HK-2 (cell line): Measurements from ENCODE around the gene AFF1.
"Not testable (repeated sequence)": the region's sequence is repeated elsewhere in the genome, so short reads cannot be mapped to it uniquely, and the experiment has no call there.

Experiments used
- DNase-seq: peaks from one replicate; pipeline ENCODE4 v3.0.0-alpha.2; 2018; ENCODE audit not compliant: unreplicated experiment

The AFF1 gene

DNA sequence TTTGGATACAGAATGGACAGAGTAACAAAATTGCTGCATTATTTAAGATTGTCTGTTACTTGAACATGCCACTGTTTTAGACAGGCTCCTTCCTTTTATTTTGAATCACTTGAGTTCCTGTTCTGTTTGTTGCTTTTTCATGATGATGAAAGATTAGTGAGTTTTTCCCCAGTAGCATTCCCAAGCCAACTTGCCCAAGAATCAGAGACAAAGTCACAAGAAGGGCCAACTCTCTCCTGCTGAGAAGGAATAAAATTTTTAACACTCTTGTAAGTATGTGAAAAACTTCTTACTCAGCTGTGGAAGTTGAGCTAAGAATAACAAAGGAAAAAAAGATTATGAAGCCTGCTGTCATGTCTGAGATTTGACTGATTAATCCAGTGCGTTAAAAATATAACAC, 181.4 kb downstream of the AFF1 start:
- no peak for DNase-seq

DNA sequence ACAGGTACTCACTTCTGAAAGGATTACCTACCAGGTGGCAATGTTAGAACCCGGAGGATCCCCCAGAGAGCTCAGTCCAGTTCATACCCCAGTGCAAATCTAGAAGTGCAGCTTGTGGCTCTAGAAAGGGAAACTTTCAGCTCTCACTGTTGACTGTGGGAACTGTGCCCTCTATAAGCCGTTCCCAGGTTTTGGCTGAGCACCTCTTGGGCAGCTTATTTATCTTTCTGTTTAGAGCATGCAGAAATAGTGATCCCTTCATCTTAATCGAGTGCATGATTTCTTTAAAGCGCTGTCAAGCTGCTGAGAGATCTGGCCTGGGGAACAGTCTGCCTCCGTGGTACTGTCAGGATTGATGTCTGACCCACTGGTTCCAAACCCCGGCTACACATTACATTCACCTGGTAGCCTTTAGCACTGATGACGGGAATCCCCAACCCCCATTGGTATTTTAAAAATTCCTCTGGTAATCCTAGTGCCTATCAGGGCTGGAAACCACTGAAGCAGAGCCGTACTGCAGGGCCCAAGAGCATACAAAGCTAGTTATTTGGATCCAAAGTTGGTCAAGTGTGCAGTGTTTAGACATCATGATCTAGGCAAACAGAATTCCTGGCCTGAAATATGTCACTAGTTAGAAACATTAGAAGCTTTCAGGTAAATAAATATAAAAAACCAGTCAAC, 182.4 kb downstream of the AFF1 start:
- DNase-seq = peak; percentile 78

DNA sequence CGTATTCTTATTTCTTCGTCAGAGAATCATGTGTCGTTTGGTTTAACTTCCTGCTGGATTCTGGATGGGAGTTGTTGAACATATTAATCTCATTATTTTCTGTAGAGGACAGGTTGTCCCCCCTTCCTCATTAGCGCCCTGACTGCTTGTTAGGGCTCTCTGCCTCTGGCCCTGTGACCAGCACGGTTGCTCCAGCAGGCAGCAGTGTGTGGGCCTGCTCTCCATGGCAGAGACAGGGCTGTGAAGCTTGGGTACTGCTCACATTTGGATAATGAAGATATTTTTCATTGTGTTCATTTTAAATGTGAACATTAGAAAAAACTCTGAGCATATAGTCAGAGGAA, 182.9 kb downstream of the AFF1 start:
- DNase-seq = peak; percentile 47

DNA sequence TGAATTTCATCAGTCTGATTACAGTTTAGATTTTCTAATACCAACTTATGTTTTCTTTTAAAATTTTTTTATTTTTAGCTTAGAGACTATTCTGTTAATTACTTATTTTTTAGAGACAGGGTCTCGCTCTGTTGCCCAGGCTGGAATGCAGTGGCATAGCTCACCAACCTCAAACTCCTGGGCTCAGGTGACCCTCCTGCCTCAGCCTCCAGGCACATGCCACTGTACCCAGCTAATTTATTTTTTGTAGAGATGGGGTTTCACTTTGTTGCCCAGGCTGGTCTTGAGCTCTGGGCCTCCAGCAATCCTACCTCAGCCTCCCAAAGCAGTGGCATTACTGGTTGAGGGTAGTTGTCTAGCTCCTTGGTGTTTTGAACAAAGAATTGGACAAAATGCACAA, 183.6 kb downstream of the AFF1 start:
- DNase-seq = peak; percentile 51

DNA sequence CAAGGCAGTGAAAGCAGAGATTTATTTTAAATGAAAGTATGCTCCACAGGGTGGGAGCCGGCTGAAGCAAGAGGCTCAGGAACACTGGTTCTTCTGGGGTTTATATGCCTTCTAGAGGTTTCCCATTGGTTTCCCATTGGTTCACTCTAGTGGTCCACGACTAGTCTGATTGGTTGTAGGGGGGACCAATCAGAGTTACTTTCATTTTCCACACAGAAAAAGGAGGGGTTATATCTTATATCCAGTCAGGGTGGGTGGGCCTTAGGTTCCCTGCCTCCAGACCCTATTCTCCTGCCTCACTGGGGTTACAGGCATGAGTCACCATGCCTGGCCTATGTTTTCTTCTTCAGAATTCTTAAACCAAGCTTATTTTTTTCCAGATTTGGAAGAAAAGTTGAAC, 184.0 kb downstream of the AFF1 start:
- DNase-seq = peak; percentile 66

DNA sequence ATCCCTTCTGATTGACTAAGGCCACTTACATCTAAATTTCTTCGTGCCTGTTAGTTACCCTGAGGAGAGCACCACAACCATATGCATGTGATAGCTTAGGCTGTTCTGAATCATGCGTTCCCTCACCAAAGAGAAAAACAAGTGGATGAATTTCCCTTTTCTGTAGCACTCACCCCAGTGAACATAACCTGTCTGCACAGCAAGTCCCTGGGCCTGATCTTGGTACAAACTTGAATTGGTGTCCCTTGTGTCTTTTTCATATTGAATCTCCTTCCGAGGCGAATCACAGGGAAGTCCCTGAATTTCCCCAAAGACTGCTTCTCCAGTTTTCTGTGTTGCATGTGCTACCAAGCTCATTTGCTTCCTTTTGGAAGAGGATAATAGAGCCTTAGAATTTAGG, 185.2 kb downstream of the AFF1 start:
- no peak for DNase-seq

DNA sequence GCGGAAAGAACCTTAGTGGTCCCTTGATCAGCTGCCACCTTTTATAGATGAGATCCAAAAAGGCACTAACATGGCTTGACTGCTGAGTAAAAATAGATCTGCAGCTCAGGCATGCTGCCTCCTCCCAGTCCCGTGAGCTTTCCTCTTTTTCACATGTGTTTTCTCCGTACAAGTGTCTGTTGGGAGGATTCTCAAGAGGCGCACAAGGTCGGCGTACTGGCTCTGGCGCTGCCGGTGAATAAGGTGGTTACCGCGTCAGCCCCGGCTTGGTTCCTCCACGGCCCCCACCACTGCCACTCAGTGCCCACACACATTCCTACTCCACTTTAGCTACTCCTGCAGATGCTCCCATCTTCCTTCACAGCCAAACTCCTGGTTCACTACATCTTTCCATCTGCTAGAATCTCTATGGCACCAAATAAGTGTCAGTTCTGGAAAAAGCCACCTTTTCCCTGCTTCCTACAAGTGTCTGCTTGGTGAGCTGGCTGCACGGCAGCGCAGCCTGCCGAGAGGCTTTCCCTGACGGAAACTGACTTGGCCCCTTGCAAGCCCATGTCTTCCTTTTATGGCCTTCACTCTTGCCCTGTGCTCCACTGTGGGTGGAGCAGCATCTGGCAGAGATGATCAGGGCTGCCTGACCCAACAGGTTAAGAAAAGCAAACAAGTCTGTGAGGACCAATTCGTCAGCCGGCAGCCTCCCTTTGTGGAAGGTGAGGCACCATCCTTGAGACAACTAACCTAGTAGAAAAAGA, 185.8 kb downstream of the AFF1 start:
- no peak for DNase-seq

DNA sequence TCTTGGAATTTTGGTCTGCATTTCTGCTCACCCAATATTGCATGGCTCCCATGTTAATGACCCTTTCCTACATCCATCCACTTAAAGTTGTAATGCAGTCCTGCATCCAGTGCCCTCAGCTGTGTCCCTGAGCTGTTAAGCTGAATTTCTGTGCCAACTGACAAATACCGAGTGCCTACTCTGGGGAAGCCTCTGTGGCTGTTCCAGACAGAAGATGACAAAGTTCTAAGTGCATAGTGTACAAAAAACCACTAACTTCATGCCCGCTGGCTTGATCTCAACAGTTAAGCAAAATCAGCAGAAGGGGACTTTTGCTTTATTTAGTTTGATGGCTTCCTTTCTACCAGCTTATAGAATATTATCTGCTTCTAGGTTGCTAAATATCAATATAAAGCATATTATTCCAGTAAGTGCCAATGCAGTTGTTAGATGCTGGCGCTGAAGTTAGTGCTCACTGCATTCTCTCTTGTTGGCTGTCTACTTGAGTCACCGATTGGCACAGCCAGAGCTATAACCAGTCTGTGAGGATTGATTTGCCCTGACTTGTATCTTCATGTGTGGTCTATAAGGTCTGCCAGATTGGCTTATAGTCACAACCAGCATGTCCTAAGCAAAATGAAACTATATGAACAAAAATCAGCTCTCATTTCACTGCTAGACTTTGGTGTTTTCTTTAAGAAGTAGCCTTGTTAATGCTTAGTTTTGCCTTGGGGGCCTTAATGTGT, 186.7 kb downstream of the AFF1 start:
- no peak for DNase-seq

DNA sequence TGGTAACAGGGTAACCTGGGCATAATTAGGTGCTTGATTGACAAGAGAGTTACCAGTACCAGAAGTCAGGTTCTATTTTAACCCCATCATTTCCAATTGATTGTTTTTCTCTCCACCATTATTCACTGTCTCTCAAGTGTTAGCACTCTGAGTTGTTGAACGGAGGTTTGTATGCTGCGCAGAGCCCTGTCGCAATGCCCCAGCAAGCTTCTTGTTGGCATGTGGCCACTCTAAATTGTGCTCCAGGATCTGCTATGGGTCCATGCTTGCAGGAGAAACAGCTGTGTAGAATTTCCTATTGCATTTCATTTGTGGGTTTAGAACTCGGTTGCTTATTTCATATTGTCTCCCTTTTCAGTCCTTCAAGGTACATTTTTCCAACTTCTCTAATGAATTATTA, 187.4 kb downstream of the AFF1 start:
- DNase-seq = no peak

DNA sequence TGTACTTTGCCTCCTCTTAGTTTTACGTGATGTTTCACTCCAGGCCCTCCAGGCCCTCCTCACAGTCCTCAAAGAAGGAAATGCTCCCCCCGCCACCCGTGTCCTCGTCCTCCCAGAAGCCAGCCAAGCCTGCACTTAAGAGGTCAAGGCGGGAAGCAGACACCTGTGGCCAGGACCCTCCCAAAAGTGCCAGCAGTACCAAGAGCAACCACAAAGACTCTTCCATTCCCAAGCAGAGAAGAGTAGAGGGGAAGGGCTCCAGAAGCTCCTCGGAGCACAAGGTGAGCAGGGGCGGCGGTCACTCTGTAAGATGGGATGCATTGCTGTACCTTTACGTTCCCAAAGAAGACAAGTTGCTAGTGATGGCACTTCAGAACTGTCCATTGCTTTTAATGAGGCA, 191.2 kb downstream of the AFF1 start:
- no peak for DNase-seq

DNA sequence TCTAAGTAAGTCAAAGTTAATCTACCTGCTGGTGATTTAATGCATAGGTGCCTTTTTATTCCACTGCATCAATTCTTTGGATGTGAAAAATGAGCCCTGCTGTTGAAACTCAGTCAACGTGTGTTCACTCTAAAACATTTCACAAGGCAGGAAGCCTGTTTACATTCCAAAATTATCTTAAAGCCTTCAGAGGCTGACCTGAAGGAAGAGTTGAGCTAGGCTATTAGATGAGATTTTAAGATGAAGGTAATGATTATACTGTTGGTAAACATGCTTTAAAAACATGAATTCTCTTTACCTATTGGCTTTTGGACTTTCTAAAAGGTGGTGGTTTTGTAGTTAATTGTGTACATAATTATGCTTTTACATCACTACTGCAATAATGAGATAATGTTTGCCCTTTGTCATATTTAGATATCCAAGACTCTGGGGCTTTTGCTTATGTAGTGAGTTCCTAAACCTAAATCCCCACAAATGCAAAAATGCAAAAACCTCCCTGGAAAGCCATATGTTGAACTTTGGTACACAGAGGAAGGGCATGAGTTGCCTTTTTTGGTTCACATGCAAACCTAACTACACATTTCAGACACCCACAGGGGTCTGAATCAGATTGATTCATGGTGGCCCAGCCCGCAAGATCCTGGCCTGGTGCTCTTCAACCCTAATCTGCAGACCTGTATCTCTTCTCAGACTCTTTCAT, 193.3 kb downstream of the AFF1 start:
- no peak for DNase-seq

DNA sequence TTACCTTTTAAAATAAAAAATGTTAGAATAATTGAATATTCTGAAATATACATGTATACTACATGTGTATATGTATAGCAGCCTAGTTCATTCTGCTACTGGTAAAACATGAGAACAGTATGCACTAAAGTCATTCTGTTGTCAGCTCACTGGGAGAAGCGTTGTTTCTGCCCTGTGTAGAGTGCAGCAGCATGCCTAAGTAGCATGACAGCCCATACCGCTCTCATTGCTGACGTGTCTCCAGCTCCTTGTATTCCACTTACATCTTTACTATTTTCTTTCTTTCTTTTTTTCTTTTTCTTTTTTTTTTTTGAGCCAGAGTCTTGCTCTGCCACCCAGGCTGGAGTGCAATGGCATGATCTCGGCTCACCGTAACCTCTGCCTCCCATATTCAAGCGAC, 194.9 kb downstream of the AFF1 start:
- DNase-seq = no peak

DNA sequence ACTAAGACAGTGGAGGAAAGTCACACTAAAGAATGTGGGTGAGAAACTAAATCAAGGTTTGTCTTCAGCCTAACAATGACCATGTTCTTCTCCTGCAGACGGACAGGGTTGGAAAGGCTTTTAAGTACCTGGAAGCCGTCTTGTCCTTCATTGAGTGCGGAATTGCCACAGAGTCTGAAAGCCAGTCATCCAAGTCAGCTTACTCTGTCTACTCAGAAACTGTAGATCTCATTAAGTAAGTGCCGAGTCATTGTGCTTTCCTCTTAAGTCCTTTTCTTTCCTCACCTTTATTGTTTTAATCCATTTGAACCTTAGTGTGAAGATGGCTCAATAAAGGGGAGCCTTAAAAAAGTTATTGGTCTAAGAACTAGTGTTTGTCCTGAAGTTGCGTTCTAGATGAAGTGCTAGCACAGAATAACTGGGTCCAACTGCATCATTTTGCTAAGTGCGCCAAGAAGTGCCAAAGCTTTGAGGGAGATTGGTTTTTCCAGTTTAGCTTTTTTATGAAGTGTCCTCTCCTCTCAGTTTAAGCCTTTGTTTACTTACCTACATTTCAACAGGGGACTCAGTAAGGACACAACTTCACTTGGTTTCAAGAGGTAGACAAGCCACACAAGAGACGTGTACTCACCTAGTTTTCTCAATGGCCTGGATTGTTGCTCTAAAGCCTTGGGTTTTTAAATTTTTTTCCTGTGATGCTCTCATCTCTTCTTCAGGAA, 196.3 kb downstream of the AFF1 start:
- DNase-seq = no peak

DNA sequence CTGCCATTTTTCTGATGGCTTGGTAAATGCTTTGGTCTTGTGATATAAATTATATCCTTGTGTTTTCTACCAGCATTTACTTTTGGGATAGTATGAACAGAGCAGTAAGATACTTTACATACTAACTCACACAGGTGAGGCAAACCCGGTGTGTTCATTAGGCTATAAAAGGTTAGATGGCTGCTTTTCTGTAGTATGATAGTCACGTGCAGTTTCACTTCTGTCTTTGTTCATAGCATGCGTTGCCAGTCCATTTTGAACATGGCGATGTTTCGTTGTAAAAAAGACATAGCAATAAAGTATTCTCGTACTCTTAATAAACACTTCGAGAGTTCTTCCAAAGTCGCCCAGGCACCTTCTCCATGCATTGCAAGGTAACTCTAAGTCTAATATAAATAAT, 197.2 kb downstream of the AFF1 start:
- no peak for DNase-seq

DNA sequence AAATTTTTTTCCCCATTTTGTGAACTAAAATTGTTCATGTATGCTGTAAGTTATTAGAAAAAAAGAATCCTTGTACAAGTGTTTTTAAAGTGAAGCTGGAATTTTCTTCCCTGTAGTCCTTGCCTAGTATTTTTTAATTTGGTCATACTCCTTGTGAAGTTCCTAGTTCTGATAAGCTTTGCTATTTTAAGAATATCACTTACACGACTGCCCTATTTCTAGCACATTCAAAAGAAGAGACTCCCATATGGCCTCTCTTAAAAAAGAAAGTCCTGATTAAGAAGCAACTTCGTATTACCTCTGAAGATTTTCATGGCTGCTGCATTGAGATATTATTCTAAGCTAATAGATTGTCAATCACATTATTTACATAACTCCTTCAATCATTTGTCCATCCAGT, 198.4 kb downstream of the AFF1 start:
- DNase-seq = no peak

DNA sequence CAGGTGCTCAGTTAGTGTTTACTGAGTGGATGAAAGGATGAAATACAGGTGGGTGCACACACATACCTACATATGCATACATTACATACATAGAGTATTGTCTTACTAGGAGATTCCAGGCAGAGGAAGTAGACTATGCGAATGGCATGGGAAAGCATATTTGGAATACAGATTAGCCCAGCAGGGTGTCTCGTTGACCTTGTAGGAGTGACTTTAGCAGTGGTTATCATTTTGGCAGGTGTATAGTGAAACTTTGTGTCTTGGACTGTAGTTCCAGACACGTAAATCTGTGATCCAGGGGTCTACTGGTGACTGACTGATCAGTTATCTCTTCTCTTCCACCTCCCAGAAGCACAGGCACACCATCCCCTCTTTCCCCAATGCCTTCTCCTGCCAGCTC, 199.3 kb downstream of the AFF1 start:
- no peak for DNase-seq

DNA sequence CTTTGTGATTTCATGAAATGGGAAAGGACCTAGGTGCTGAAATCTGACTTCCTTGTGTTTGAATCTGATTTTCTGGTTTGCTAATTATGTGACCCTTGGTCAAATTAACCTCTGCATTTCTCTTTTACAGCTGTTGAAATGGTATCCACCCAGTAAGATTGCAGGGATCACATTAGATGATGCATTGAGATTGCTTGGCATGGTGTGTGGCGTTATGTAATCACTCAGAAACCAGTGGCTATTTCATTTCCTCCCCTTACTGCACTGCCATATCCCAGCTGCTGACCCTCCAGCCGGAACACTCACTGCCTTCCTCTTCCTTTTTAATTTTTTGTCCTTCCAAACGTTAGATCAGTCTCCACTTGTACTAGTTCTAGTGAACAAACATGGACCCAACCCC, 206.6 kb downstream of the AFF1 start:
- DNase-seq = no peak

DNA sequence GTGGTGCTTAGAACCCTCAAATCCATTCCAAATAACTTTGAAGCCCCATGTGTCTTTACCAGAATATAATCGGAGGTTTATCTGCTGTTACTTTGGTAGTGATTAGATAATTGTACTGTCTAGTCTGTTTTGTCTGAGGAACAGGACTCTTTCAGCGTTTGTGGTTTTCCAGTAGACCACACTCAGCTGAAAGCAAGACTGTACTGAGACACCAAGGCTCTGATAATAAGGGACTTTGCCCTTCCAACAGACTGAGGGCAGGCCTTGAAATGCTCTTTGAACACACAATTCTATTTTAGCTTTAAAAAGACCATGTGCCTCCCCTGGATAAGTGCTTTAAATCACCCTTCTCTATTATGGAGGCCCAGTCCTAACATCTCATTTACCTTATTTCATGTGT, 209.5 kb downstream of the AFF1 start:
- DNase-seq = no peak

DNA sequence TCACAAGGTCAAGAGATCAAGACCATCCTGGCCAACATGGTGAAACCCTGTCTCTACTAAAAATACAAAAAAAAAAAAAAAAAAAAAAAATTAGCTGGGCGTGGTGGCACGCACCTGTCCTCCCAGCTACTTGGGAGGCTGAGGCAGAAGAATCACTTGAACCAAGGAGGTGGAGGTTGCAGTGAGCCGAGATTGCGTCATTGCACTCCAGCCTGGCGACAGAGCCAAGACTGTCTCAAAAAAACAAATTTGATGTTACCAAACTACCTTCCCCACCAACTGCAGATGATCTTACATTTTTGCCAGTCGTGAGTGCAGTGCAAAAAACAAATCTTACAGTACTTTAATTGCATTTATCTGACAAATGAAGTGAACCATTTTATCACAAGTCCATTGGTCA, 211.1 kb downstream of the AFF1 start:
- not testable (repeated sequence) for DNase-seq

DNA sequence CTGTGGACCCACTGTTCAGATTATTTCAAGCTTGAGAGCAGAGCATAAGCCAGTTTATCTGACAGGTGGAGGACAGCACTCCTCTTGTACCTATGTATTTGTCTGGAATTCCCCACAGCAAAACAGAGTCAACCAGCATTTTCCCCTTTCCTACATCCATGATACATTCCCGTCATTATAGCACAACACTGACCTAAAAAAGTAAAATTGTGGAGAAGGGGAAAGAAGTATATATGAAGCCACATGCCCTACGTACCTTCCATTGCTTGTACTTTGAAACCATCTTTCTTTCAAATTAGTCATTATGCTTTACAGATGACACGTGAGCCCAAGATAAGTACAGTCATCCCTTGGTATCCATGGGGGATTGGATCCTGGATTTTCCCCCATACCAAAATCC, 212.3 kb downstream of the AFF1 start:
- no peak for DNase-seq

DNA sequence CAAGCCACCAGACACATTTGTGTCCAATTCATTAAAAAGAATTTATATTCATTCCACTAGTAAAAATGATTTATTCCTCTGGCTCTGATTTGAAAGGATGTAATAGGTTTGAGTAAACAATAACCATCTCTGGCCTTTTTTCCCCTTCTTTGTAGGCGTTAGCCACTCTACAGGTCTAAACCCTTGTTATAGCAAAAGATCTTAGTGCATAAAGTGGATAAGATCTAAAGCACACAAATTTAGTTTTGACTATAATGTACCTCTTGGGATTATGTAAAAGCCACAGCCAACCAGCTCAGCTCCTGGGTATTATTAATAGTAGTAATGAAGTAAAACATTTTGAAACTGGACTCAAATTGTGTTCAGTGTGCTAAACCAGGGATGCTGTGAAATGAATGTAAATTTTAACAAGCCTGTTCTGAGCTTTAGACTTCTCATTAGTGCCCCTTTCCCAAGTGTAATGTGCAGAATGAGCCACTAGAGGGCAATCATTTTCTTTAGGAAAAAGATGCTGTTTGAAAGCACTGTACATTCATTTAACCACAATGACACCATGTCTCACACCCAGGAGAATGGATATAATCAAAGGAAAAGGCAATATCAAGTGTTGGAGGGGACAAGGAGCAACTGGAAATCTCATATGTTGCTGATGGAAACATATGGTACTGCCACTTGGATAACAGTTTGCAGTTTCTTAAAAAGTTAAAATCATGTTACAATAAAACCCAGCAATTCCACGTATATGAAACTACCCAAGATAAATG, 215.9 kb downstream of the AFF1 start:
- peak; percentile 40 for DNase-seq
